Effector memory CD4-positive, alpha-beta T cell (primary cell): ENCODE results near the gene CLDN19.

Source experiments
- DNase-seq, 3 donors: peaks; one replicate each; pipeline ENCODE4 v3.0.0-alpha.2; 2020
- H3K27ac ChIP-seq: 2 replicates; pipeline ENCODE4 v1.7.0; 2013; ENCODE audit warnings: mild to moderate bottlenecking, low read length, moderate library complexity; ENCODE audit not compliant: insufficient read depth, poor library complexity, severe bottlenecking
- H3K27me3 ChIP-seq: replicated peaks from 2 replicates; pipeline ENCODE4 v1.7.0; 2013; ENCODE audit warnings: mild to moderate bottlenecking, low read length; ENCODE audit not compliant: insufficient read depth, control insufficient read depth, poor library complexity, severe bottlenecking
- H3K36me3 ChIP-seq: 2 replicates; pipeline ENCODE4 v1.7.0; 2013; ENCODE audit warnings: mild to moderate bottlenecking, low read length, moderate library complexity; ENCODE audit not compliant: control insufficient read depth, insufficient read depth
- H3K4me1 ChIP-seq: 2 replicates; pipeline ENCODE4 v1.7.0; 2013; ENCODE audit warnings: low read length, mild to moderate bottlenecking; ENCODE audit not compliant: control insufficient read depth, insufficient read depth, poor library complexity, severe bottlenecking
- H3K4me3 ChIP-seq: 2 replicates; pipeline ENCODE4 v1.7.0; 2013; ENCODE audit warnings: low read length, low read depth, mild to moderate bottlenecking; ENCODE audit not compliant: insufficient read depth, poor library complexity, severe bottlenecking
- H3K9me3 ChIP-seq: 2 replicates; pipeline ENCODE4 v1.7.0; 2013; ENCODE audit warnings: mild to moderate bottlenecking, low read length, moderate library complexity; ENCODE audit not compliant: control insufficient read depth

The CLDN19 gene

DNA sequence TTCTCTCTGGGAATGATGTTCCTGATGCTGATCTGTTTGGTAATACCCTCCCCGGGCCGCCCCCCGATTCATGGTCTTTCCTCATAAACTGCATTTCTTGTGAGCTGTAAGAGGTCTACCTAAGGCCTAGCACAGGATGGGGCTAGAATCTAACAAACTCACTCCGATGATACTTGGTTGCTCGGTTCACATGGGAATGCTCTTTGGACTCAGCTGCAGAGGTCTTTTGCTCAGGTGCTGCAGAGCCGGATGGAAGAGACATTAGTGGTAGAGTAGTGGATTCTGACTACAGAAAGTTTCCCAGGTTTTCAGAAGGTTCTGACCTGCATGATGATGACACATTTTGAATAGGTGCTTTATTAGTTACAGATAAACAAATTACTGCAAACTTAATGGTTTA is 36.5 kb upstream of the CLDN19 start:
- Histone ChIP-seq H3K4me1 (no peaks in the 10 kb centered on the region), H3K4me3 (no peak overlapping the region), H3K9me3 (no peaks in the 10 kb centered on the region), H3K36me3 (peaks cover 40% of the 10 kb centered on the region), H3K27me3 (no peaks in the 10 kb centered on the region), H3K27ac (no peak overlapping the region)
- no peak for DNase-seq

DNA sequence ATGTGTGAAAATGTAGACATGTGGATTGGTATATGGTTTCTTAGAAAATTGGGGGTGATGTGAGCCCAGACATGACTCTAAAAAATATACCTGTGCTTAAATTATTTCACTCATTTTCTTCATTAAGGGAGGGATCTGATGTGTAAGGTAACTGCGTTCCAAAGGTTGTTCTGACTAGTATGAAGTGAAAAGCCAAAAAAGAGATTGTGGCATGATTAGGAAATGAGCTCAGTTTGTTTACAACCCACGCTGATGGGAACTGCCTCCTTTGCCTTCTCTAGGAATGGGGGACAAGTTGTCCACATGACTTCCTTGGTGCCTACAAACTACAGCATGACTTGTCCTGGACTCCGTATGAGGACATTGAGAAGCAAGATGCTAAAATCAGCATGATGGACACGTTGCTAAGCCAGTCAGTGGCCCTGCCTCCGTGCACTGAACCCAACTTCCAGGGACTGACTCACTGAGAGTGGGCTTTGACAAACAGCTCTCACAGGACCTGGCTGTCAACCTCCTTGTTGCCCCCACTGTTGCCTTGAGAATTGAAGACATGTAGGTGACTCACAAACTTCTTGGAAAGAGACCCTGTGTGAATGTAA is 35.0 kb upstream of the CLDN19 start:
- Histone ChIP-seq H3K27me3 (no peaks in the 10 kb centered on the region), H3K27ac (no peak overlapping the region), H3K4me3 (no peak overlapping the region), H3K4me1 (no peaks in the 10 kb centered on the region), H3K36me3 (peaks cover 34% of the 10 kb centered on the region), H3K9me3 (no peaks in the 10 kb centered on the region)
- no peak for DNase-seq

DNA sequence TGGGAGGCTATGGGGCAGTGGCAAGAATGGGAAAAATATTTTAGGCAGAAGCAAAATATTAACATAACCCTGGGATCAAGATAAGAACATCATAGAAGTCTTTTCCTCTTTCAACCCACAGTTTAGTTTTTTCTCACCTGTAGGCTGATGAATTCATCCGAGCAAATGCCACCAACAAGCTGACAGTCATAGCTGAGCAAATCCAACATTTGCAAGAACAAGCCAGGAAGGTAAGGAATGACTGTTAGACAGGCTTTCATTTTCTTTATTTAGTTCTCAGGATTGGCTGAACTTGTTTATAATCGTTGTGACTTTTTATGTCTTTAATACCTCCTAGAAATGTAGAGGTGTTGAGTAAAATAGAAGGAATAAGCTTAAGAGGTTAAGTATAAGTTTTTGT is 33.4 kb upstream of the CLDN19 start:
- Histone ChIP-seq H3K27ac (no peak overlapping the region), H3K27me3 (no peaks in the 10 kb centered on the region), H3K4me1 (peaks cover 1% of the 10 kb centered on the region), H3K36me3 (peaks cover 34% of the 10 kb centered on the region), H3K9me3 (no peaks in the 10 kb centered on the region), H3K4me3 (no peak overlapping the region)
- no peak for DNase-seq

DNA sequence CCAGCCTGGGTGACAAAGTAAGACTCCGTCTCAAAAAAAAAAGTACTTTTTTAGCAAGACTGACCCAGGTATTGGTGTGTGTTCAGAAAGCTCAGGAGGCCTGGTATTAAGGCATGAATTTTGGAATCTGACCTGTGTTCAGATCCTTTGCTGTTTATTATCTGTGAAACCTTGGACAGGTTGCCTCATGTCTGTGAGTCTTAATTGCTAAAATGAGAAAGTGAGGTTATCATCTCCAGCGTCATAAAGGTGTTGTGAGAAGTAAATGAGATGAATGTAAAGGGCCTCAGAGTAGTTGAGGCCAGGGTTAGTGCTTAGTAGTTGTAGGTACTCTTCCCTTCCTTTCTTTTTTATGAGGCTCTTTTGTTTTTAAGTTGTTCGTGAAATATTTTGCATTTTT is 29.8 kb upstream of the CLDN19 start:
- Histone ChIP-seq H3K4me3 (no peak overlapping the region), H3K27me3 (no peaks in the 10 kb centered on the region), H3K9me3 (no peaks in the 10 kb centered on the region), H3K36me3 (peaks cover 14% of the 10 kb centered on the region), H3K4me1 (peaks cover 16% of the 10 kb centered on the region), H3K27ac (no peak overlapping the region)
- no peak for DNase-seq

DNA sequence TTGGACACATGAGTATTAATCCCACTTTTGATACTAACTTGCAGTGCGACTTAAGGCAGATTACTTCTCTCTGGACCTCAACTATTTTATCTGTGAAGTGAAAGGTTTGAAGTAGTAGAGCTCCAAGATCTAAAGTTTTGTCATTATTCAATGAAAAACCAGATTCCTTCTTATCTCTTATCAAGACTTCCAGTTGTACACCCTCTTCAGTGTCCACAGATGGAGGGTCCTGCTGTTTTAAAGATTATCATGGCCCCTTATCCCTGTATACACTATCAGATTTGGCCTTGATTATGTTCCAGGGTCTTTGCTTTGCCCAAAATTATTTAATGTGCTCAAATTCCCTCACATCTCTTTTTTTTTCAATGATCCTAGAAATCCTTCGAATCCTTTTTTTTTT is 28.1 kb upstream of the CLDN19 start:
- H3K36me3 ChIP-seq, result peaks cover 4% of the 10 kb centered on the region
- H3K4me1 ChIP-seq, result peaks cover 19% of the 10 kb centered on the region
- no peaks in the 10 kb centered on the region for H3K27me3 ChIP-seq
- no peak for DNase-seq
- peak overlapping the region; percentile 98 for H3K4me3 ChIP-seq
- no peak overlapping the region for H3K27ac ChIP-seq
- H3K9me3 ChIP-seq, result no peaks in the 10 kb centered on the region

DNA sequence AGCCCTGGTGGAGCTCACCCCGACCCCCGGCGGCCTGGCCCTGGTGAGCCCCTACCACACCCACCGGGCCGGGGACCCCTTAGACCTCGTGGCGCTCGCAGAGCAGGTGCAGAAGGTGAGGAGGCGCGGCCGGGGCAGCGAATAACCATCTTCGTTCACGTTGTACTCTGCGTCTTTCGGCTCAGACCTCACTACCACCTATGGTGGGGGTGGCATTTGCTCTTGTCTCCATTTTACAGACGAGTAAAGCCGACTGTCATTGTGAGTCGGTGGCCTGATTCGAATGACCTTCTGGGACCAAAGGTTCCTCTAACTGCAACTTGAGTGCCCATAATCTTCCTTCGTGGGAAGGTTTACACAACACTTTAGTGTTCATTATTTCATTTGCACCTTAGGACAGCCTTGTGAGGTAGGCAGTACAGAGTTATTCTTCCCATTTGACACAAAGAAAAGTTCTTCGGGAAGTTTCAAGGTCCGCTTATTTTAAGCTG is 27.5 kb upstream of the CLDN19 start:
- Histone ChIP-seq H3K4me3 (peak overlapping the region; percentile 98), H3K4me1 (peaks cover 19% of the 10 kb centered on the region), H3K27ac (peak overlapping the region; percentile 88), H3K9me3 (no peaks in the 10 kb centered on the region), H3K27me3 (no peaks in the 10 kb centered on the region), H3K36me3 (peaks cover 4% of the 10 kb centered on the region)
- no peak for DNase-seq

DNA sequence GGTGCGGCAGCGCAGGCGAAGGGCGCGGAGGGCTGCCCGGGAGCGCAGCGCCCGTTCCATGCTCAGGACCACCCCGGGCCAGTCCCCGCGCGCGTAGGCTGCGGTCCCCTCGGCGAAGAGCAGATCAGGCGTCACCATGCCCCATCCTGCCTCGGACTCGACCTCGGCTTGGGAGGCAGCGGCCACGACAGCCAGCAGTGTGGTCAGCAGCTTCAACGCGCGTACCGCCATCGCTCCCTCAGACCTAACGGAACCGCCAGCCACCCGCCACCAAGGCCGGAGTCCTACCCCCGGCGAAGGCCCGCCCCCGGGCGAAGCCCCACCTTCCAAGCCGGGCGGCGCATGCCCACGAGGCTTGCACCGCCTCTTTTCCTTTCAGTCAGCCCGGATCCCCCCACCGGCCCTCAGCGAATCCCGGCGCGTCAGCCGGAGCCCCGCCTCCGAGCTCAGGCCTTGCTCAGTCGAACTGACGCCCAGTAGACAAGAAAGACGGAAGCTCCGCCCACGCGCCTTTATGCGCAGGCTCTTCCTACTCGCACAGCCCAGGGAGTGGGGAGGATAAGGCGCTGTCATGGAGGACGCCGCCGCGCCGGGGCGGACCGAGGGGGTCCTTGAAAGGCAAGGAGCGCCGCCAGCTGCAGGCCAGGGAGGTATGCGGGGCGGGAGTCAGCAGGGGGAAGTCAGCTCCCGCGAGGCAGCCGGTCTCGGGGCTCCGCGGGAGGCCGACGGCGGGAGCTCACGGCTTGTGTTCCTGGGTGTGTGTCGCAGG is 26.9 kb upstream of the CLDN19 start, which contains the start of the genes C1orf50 and P3H1:
Gene C1orf50, plus strand, starts transcription at position 509 of the 769 bp plus-strand sequence. Its CDS starts 63 bp downstream, at position 572.
Gene P3H1, minus strand, starts transcription at position 288 of the 769 bp plus-strand sequence. Its CDS starts 57 bp downstream, at position 231.
- peak within 1 kb of the TSS; percentile 88 for H3K27ac ChIP-seq
- no peaks in the 10 kb centered on the region for H3K27me3 ChIP-seq
- DNase-seq, result peak; percentile 98 to 100 (median 99)
- no peaks in the 10 kb centered on the region for H3K9me3 ChIP-seq
- H3K4me3 ChIP-seq, result peak within 1 kb of the TSS; percentile 98
- H3K36me3 ChIP-seq, result peaks cover 1% of the 10 kb centered on the region
- peaks cover 19% of the 10 kb centered on the region for H3K4me1 ChIP-seq

DNA sequence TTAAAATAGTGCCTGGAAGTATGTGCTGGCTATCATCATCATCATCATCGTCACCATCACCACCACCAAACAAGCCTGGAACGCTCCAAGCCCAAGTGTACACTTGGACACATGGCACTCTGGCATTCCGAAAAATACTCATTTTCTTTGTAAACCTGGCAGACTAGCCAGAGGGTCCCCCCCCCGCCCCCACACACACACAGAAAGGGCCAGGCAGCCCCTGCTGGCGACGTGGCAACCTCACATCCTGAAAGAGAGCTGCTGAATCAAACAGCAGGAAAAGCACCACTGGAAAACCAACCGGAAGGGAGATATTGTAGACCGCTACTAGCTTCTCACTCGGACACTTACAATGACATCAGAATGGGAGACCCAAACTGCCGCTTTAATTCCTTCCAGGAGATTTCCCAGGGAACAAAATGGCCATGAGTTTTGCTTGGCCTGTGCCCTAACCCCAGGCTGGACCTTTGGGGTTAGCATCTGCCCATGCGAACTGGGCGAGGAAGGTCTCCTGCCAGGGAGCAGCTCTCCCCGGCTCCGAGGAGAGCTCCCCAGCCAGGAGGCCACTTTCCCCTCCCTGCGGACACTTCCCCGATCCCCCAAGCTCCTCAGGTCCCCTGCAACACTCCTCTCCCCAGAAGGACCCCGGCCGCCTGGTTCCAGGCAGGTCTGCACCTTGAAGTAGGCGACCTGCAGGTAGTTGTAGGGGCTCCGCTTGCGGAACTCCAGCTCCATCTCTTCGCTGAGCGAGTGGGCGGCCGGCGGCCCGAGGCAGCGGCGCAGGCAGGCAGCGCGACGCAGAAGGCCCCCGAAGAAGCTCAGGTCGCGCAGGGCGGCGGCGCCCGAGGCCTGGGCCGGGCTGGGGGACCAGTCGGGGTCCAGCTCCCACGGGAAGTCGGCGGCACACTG is 26.1 kb upstream of the CLDN19 start:
- no peaks in the 10 kb centered on the region for H3K36me3 ChIP-seq
- peaks cover 19% of the 10 kb centered on the region for H3K4me1 ChIP-seq
- H3K27ac ChIP-seq, result peak overlapping the region; percentile 88
- H3K9me3 ChIP-seq, result no peaks in the 10 kb centered on the region
- H3K4me3 ChIP-seq, result peak overlapping the region; percentile 98
- H3K27me3 ChIP-seq, result no peaks in the 10 kb centered on the region
- DNase-seq, result peak in 1 of 3 donors; percentile 11

DNA sequence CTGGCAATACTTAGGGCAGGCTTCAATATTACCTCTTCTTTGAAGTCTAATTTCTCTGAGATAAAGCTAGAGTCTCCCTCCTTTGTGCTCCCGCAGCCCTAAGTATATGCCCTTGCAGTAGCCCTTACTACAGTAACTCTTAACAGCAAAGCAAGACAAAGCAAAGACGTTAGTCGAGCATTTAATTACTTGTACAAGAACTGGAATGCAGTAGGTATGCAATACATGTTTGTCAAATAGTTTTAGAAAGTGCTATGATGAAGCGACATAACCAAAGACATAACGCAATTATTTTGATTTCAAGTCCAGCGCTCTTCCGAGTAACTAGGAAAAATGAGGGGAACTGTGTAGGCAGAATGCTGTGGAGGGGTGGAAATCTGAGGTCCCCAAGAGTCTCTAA is 25.2 kb upstream of the CLDN19 start:
- Histone ChIP-seq H3K36me3 (no peaks in the 10 kb centered on the region), H3K4me1 (peaks cover 19% of the 10 kb centered on the region), H3K9me3 (no peaks in the 10 kb centered on the region), H3K4me3 (peak overlapping the region; percentile 98), H3K27ac (no peak overlapping the region), H3K27me3 (no peaks in the 10 kb centered on the region)
- no peak for DNase-seq
